NCI-H2107 treated with DMSO at 0.1 percent for 48 hours (cell line): ENCODE results near the gene DKC1.

ENCODE experiments used
- DNase-seq: peaks from one replicate; lab custom pipeline; 2025; ENCODE audit not compliant: unreplicated experiment; lab: John Stamatoyannopoulos, UW

The DKC1 gene

GRCh38 chrX:154762537-154763296 lies at the start of gene DKC1:
TSS of gene DKC1 (plus strand) at chrX:154762864. CDS start at chrX:154762966, 102 bp downstream.
- peak; percentile 96 for DNase-seq

GRCh38 chrX:154714925-154715324 lies 47.7 kb upstream of the DKC1 start:
- peak; percentile 7 for DNase-seq

- no peak for DNase-seq
Observed at GRCh38 chrX:154715825-154716224, 46.8 kb upstream of the DKC1 start.

DNA sequence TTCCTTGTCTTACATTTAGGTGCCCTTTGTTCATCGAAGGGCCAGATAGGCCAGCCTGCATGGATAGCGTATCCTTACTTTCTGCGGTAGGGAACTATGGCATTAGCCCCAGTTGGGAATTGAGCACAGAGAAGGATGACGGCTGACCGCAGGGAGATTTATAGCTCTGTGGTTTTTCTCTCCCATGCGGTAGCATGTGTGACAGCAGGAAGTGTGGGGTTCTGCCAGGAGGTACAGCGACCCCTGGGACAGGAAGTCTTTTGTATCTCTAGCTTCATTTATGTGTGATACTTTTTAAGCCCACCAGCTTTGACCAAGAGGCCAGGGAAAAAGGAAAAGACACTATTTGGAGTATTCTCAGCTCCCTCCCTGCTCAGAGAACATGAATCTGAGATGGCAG lies 44.8 kb upstream of the DKC1 start:
- DNase-seq, result peak; percentile 85

DNA sequence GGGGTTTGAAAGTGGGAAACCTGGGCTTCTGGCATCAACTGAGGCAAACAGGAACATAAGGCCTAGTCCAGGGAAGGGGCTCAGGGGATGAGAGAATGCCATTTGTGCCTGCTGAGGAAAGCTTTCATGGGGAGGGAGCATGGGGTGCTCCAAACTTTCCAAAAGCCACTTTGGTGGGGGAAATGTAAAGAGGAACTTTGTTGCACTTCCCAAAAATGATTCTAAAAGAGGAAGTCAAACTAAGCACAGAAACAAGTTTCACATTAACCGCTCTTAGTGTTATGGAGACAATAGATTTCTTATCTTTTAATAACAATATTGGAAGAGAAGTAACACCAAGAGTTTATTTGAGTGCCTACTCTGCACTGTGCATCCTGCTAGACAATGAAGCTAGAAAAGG lies 44.0 kb upstream of the DKC1 start:
- DNase-seq, result no peak

GRCh38 chrX:154719132-154719675 lies 43.5 kb upstream of the DKC1 start:
- no peak for DNase-seq

DNA sequence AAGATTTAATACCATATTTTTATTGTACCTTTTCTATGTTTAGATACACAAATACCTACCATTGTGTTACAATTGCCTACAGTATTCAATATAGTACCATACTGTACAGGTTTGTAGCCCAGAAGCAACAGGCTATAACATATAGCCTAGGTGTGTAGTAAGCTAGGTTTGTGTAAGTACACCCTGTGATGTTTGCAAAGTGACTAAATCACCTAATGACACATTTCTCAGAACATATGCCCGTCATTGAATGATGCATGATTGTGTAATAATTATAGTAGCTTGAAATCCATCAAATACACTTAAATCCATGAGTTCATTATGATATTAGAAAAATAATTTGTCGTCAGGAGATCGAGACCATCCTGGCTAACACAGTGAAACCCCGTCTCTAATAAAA lies 42.6 kb upstream of the DKC1 start:
- no peak for DNase-seq

GRCh38 chrX:154721155-154721554 lies 41.5 kb upstream of the DKC1 start:
- DNase-seq, result no peak

DNA sequence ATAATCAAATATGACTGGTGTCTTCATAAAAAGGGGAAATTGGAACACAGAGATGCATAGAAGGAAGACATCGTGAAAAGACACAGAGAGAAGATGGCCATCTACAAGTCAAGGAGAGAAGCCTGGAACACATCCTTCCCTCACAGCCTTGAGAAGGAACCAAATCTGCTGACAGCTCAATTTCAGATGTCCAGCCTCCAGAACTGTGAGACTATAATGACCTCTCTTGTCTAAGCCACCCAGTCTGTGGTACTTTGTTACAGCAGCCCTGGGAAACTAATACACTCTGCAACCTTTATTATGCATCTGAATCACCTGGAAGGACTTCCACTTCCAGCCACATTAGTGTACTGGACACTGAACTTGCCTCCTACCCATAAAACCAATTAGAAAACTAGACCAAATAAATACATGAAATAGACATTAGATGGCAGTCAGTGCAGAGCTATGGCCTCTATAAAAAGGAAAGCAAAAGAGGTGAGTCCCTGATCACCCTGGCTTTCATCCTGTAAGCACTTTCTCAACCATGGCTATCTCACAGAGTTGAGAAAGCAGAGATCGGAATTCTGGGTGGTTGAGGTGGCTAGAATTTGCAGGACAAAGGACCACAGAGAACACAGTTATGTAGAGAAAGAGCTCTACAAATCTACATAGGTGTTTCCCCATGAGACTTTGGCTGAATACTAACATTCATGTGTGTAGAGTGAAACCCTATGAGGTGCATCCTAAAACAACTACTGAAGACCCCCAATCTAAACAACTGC lies 37.5 kb upstream of the DKC1 start:
- DNase-seq, result no peak

DNA sequence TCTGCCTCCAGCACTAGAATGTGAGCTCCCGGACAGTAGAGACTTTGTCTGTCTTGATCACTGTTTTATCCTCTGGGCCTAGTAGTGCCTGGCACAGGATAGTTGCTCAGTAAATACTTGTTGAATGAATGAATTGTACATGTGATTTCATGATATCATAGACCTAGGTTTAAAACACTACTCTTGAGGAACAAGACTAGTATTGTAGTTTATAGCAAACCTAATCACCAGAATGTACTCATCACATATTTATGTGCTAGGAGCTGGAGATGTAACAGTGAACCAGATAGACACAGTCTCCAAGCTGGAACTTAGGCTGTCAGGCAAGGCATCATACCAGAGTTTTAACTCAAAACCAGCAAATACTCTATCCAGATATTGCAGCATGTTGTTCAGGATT lies 35.2 kb upstream of the DKC1 start:
- DNase-seq, result no peak

DNA sequence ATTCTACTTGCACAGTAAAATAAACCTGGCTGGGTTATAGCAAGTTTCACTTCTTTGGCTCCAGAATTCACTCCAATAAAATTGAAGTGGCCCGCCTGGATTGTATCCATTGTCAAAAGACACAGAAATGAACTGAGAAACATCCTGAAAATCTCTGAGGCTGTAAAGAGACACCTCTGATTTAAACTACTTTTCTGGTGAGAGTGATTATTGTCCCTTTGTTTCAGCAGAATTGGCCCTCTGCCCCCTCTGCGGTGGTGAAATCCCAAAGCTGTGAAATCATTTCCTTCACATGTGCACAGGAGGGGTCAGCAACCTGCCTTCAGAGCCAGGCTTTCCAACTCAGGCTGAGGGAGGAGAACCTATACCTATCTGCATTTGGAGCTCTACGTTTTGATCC lies 34.8 kb upstream of the DKC1 start:
- DNase-seq, result no peak

DNA sequence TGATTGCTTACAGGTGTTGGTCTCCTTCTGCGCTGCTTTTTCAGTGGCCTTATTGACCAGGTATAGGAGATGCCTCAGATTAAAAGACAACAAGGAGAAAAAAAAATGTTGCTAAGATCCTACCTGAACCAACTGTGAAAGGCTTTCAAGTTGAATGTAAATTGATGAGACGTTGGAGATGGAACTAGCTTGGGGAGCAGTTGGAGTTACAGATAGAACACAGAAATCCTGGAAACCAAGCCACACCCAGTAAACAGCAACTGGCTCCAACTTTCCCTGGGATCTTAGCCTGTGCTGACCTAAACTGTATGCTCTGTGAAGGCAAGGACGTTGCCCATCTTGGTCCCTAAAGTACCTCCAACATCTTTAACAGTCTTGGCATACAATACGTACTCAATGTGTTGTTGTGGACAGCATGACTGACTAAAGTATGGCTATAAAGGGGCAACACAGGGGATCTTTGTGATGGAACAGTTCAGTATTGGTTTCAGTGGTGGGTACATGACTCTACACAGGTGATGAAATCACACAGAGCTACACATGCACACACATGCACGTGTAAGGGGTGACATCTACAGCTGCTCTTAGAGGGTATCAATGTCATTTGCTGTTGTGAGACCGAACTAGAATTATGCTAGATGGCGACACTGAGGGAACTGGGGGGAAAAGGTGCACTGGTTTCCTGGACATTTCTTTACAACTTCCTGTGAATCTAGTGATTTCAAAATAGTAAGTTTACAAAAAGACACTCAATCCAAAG lies 34.1 kb upstream of the DKC1 start:
- no peak for DNase-seq

DNA sequence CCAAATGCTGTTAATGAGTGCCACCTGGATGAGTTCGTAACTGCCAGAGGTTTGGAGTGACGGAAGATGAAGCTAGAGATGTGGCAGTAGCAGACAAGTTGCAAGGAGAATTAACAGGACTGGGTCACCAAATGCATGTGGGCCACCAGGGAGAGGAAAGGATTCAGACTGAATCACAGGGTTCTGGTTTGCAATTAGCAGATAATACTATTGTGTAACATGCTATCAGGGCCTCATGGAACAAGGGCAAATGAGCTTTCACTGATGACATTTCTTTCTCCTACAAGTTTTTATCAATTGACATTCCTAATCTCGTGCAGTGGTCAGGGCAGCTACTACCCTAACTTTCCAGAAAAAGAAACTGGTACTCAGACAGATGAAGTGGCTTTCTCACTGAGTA lies 33.2 kb upstream of the DKC1 start:
- DNase-seq, result no peak

GRCh38 chrX:154730253-154730891 lies 32.3 kb upstream of the DKC1 start:
- DNase-seq, result no peak

- no peak for DNase-seq
Observed at GRCh38 chrX:154731184-154731583, 31.5 kb upstream of the DKC1 start.

- no peak for DNase-seq
Observed at GRCh38 chrX:154731881-154732280, 30.8 kb upstream of the DKC1 start.

DNA sequence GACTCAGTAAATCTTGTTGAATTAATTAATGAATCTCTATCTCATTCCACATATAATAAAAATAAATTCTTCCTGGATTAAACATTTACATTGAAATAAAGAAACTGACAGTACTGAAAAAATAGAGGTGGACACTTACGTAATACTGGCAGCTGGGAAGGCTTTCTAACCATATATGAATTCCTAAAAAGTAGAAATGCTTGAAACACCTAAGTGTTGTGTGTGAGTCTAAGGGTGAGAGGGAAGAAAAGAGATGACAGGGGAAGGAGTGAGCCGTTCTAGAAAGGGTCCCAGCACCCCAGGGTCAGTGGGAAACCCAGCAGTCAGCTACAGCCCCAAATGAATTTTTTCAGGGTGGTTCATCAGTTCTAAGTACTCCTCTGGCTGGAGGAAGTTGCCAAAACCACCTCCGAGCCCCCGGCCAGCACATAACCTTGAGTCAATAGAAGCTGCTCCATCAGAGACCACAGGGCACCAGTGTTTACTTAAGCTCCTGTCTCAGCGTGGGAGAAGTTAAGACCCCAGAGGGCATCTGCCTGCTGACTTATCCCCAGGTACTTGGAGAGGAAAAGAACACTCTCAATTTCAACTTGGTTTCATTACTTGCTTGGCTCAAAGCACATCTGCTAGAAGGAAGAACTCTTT lies 30.1 kb upstream of the DKC1 start:
- no peak for DNase-seq

DNA sequence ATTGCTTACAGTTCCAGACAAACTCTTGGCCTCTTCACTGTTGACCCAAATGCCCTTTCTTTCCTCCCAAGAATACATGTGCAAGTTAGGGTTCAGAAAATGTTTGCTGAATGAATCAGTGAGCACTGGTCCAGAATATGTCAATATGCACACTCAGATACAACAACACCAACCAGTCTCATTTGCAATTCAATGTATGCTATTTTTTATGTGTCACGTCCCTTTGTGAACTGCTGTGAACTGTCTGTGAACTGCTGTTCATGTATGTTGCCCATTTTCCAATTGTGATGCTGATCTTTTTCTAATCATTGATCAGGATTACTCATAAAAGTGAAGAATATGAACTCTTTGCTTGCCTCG lies 29.6 kb upstream of the DKC1 start:
- DNase-seq, result no peak

DNA sequence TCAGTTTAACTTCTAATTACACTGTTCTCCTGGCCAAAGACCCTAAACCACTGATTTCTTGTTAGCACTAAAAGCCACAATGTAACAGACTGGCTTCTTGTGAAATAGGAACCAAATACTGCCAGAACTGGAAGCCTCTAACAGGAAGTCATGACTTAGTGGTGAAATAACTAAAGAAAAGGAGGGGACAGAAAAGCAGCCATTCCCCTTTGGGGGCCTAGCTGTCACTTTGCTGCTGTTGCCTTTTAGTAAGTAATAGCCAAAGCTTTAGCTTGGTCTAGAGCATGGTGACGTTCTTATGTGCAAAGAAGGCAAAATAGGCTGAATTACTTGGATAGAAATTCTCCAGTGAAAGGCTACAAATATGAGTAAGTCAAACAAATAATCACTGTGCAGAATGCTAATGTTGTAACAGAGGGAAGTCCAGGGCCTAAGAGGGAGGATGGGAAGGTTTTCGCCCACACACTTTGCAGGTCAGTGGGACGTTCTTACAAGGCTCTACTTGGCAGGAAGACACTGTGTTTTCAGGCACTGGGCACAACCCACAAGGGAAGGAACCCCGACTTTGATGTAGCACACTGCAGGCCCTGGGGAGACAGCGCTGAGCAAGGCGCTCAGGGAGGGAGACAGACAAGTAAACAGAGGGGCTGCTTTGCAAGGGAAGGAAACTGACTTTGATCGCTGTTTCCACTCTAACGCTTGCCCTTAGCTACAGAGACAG lies 28.4 kb upstream of the DKC1 start:
- no peak for DNase-seq
